H9 (cell line): ENCODE data around the gene MOB1B. TPM values are rescaled to one million over a fixed set of nuclear protein-coding genes. Genes with fewer than 3 reads are reported as not detected.

Experiments
- DNase-seq: peaks from one replicate; pipeline ENCODE4 v3.0.0-alpha.2; 2017
- H2AFZ ChIP-seq: one replicate; pipeline ENCODE4 v1.6.1; 2013; ENCODE audit warnings: mild to moderate bottlenecking, low read length, control low read depth, moderate library complexity
- H2AK5ac ChIP-seq: 2 replicates; pipeline ENCODE4 v1.6.1; 2013; ENCODE audit warnings: low read length, control low read depth, mixed read lengths; ENCODE audit not compliant: insufficient read length
- H2BK120ac ChIP-seq: one replicate; pipeline ENCODE4 v1.6.1; 2013; ENCODE audit warnings: low read depth, mild to moderate bottlenecking, low read length, control low read depth, inconsistent platforms; ENCODE audit not compliant: poor library complexity, severe bottlenecking
- H2BK12ac ChIP-seq: 2 replicates; pipeline ENCODE4 v1.6.1; 2013; ENCODE audit warnings: low read length, control low read depth, mixed read lengths, low read depth; ENCODE audit not compliant: insufficient read length
- H2BK15ac ChIP-seq: 2 replicates; pipeline ENCODE4 v1.6.1; 2013; ENCODE audit warnings: low read depth, low read length, control low read depth
- H2BK20ac ChIP-seq: one replicate; pipeline ENCODE4 v1.6.1; 2013; ENCODE audit warnings: low read depth, mild to moderate bottlenecking, low read length, control low read depth, inconsistent platforms; ENCODE audit not compliant: poor library complexity, severe bottlenecking
- H2BK5ac ChIP-seq: 2 replicates; pipeline ENCODE4 v1.6.1; 2013; ENCODE audit warnings: low read length, control low read depth, mixed read lengths; ENCODE audit not compliant: insufficient read length
- H3K14ac ChIP-seq: 2 replicates; pipeline ENCODE4 v1.6.1; 2013; ENCODE audit warnings: low read length, control low read depth; ENCODE audit not compliant: insufficient read depth
- H3K18ac ChIP-seq: 2 replicates; pipeline ENCODE4 v1.6.1; 2013; ENCODE audit warnings: low read depth, mild to moderate bottlenecking, mixed read lengths, low read length, control low read depth; ENCODE audit not compliant: insufficient read length
- H3K23ac ChIP-seq: 2 replicates; pipeline ENCODE4 v1.6.1; 2013; ENCODE audit warnings: low read length, control low read depth, mixed read lengths, low read depth; ENCODE audit not compliant: insufficient read length
- H3K23me2 ChIP-seq: 2 replicates; pipeline ENCODE4 v1.6.1; 2013; ENCODE audit warnings: low read depth, mild to moderate bottlenecking, mixed read lengths, low read length, control low read depth; ENCODE audit not compliant: insufficient read length, poor library complexity, severe bottlenecking
- H3K27ac ChIP-seq: 2 replicates; pipeline ENCODE4 v1.5.1; 2013; ENCODE audit warnings: low read length, control low read depth, mixed read lengths, low read depth; ENCODE audit not compliant: insufficient read length
- H3K27me3 ChIP-seq: 2 replicates; pipeline ENCODE4 v1.6.1; 2013; ENCODE audit warnings: low read length, control low read depth, inconsistent platforms; ENCODE audit not compliant: insufficient read depth
- H3K4ac ChIP-seq: 2 replicates; pipeline ENCODE4 v1.6.1; 2013; ENCODE audit warnings: low read depth, mild to moderate bottlenecking, control low read depth, inconsistent platforms, low read length, moderate library complexity
- H3K4me1 ChIP-seq: 2 replicates; pipeline ENCODE4 v1.6.1; 2013; ENCODE audit warnings: low read length, control low read depth, inconsistent platforms; ENCODE audit not compliant: insufficient read depth
- H3K4me2 ChIP-seq: 2 replicates; pipeline ENCODE4 v1.6.1; 2013; ENCODE audit warnings: low read length, control low read depth, mixed read lengths; ENCODE audit not compliant: insufficient read length, insufficient read depth
- H3K56ac ChIP-seq: 2 replicates; pipeline ENCODE4 v1.6.1; 2013; ENCODE audit warnings: low read depth, mild to moderate bottlenecking, mixed read lengths, low read length, control low read depth; ENCODE audit not compliant: insufficient read length
- H3K79me1 ChIP-seq: 2 replicates; pipeline ENCODE4 v1.6.1; 2013; ENCODE audit warnings: low read depth, mild to moderate bottlenecking, moderate library complexity, low read length, control low read depth, inconsistent platforms; ENCODE audit not compliant: insufficient read depth, poor library complexity, severe bottlenecking
- H3K79me2 ChIP-seq: 2 replicates; pipeline ENCODE4 v1.6.1; 2013; ENCODE audit warnings: low read length, control low read depth, inconsistent platforms; ENCODE audit not compliant: insufficient read depth
- H3K9ac ChIP-seq: 2 replicates; pipeline ENCODE4 v1.6.1; 2013; ENCODE audit warnings: low read length, control low read depth, mixed read lengths; ENCODE audit not compliant: insufficient read length; ENCODE audit errors: extremely low read depth
- H3K9me3 ChIP-seq: one replicate; pipeline ENCODE4 v1.6.1; 2013; ENCODE audit warnings: low read depth, low read length, inconsistent platforms; ENCODE audit not compliant: control insufficient read depth
- H3T11ph ChIP-seq: one replicate; pipeline ENCODE4 v1.6.1; 2013; ENCODE audit warnings: mild to moderate bottlenecking, low read length, control low read depth, inconsistent platforms
- H4K20me1 ChIP-seq: one replicate; pipeline ENCODE4 v1.6.1; 2013; ENCODE audit not compliant: control insufficient read depth, insufficient read length, insufficient read depth
- H4K5ac ChIP-seq: 2 replicates; pipeline ENCODE4 v1.6.1; 2013; ENCODE audit warnings: low read depth, mild to moderate bottlenecking, mixed read lengths, low read length, control low read depth; ENCODE audit not compliant: insufficient read length
- H4K8ac ChIP-seq: replicated peaks from 2 replicates; pipeline ENCODE4 v1.6.1; 2013; ENCODE audit warnings: low read length, control low read depth, mixed read lengths, low read depth; ENCODE audit not compliant: insufficient read length
- H4K91ac ChIP-seq: 2 replicates; pipeline ENCODE4 v1.6.1; 2013; ENCODE audit warnings: low read depth, mild to moderate bottlenecking, moderate library complexity, mixed read lengths, low read length, control low read depth; ENCODE audit not compliant: insufficient read length
- H3K27ac Mint-ChIP-seq, 3 experiments: 2 replicates in 2 of 3; 3 replicates in 1 of 3; pipeline ENCODE4 v1.8.0; 2020 to 2021; ENCODE audit warnings: mixed read lengths in 3 of 3, mild to moderate bottlenecking in 1 of 3, moderate library complexity in 1 of 3
- H3K27me3 Mint-ChIP-seq: 2 replicates; pipeline ENCODE4 v1.8.0; 2021; ENCODE audit warnings: low read depth, mild to moderate bottlenecking, moderate library complexity, mixed read lengths
- H3K36me3 Mint-ChIP-seq, 3 experiments: 2 replicates in 2 of 3; 3 replicates in 1 of 3; pipeline ENCODE4 v1.8.0; 2020 to 2021; ENCODE audit warnings: low read depth in 3 of 3, mixed read lengths in 3 of 3; ENCODE audit not compliant: insufficient read depth in 1 of 3
- H3K4me1 Mint-ChIP-seq, 2 experiments: 2 replicates each; pipeline ENCODE4 v1.8.0; 2020; ENCODE audit warnings: mixed read lengths in 2 of 2
- H3K4me3 Mint-ChIP-seq, 2 experiments: 2 replicates in 1 of 2; 3 replicates in 1 of 2; pipeline ENCODE4 v1.8.0; 2020 to 2021; ENCODE audit warnings: mild to moderate bottlenecking in 2 of 2, mixed read lengths in 2 of 2, moderate library complexity in 1 of 2
- H3K9me3 Mint-ChIP-seq, 2 experiments: 2 replicates in 1 of 2; 3 replicates in 1 of 2; pipeline ENCODE4 v1.8.0; 2020; ENCODE audit warnings: mild to moderate bottlenecking in 2 of 2, mixed read lengths in 2 of 2, moderate library complexity in 1 of 2
- CTCF ChIP-seq: fragments of 200-600 bp; sonication (generic); conservative IDR thresholded peaks from 3 replicates; pipeline ENCODE4 v1.8.0; 2021; ENCODE audit warnings: antibody characterized with exemption, mild to moderate bottlenecking
- WGBS: extraction: QIAGEN DNeasy Blood & Tissue Kit; methylation state at CpG from one replicate; pipeline ENCODE4 v1.1.7; 2013; ENCODE audit warnings: missing lambda C conversion rate, low lambda C conversion rate, mixed read lengths; ENCODE audit not compliant: insufficient read length; ENCODE audit errors: extremely low coverage; 5-methylcytosine and 5-hydroxymethylcytosine counted together
- total RNA-seq: library from RNA; stranded (reverse); gene quantifications from 2 replicates; pipeline ENCODE4 v1.2.1, GENCODE V29; 2021

MOB1B gene
- total RNA-seq, 1 experiment from 2014 or later, result 30.3 TPM

GRCh38 chr4:70976252-70976651, 74.1 kb downstream of the MOB1B start:
- H3K79me2 ChIP-seq, result no peaks in the 10 kb centered on the region
- no peak overlapping the region for H3T11ph ChIP-seq
- no peak overlapping the region for H3K14ac ChIP-seq
- Mint-ChIP-seq H3K9me3 (no peaks in the 10 kb centered on the region), H3K27me3 (no peaks in the 10 kb centered on the region), H3K4me1 (no peaks in the 10 kb centered on the region), H3K27ac (no peak overlapping the region), H3K36me3 (peaks cover 5 to 27% (median 20%) of the 10 kb centered on the region in 3 experiments; a peak in 6 of 7 replicates), H3K4me3 (no peak overlapping the region)
- no peak overlapping the region for H2BK15ac ChIP-seq
- peaks cover 3% of the 10 kb centered on the region; the same call in 1 of the 2 replicates for H3K4me1 ChIP-seq
- H3K79me1 ChIP-seq, result no peaks in the 10 kb centered on the region
- H3K27ac ChIP-seq, result no peak overlapping the region
- H3K23ac ChIP-seq, result no peak overlapping the region
- no peaks in the 10 kb centered on the region for H3K27me3 ChIP-seq
- H4K20me1 ChIP-seq, result no peaks in the 10 kb centered on the region
- H2BK12ac ChIP-seq, result no peak overlapping the region
- no CpG with 5 or more reads among the region's 3 CpGs for WGBS
- no peak overlapping the region for H2AFZ ChIP-seq
- no peak overlapping the region for H4K5ac ChIP-seq
- H4K8ac ChIP-seq, result no peak overlapping the region
- DNase-seq, result no peak
- no peak overlapping the region for H2BK120ac ChIP-seq
- H3K23me2 ChIP-seq, result no peaks in the 10 kb centered on the region
- H3K4me2 ChIP-seq, result no peak overlapping the region
- no peak overlapping the region for H4K91ac ChIP-seq
- H3K9me3 ChIP-seq, result no peaks in the 10 kb centered on the region
- H2BK20ac ChIP-seq, result no peak overlapping the region
- H3K56ac ChIP-seq, result no peak overlapping the region
- H2AK5ac ChIP-seq, result no peak overlapping the region
- no peak overlapping the region for H3K9ac ChIP-seq
- no peak overlapping the region for H2BK5ac ChIP-seq
- no peak overlapping the region for H3K18ac ChIP-seq
- no peak overlapping the region for H3K4ac ChIP-seq
- TF ChIP-seq CTCF, result no peak
